Chondrocyte (in vitro differentiated cells): ENCODE measurements around the gene TBC1D16. TPM values are rescaled to one million over a fixed set of nuclear protein-coding genes. Genes with fewer than 3 reads are reported as not detected.
A peak's percentile ranks its signal among the peaks of the same experiment; 100 is the strongest.

ENCODE experiments used
- DNase-seq: peaks from one replicate; pipeline ENCODE4 v3.0.0; 2021; ENCODE audit warnings: mixed read lengths, low spot score
- H3K27ac Mint-ChIP-seq: one replicate; pipeline ENCODE4 v1.8.0; 2021; ENCODE audit warnings: mild to moderate bottlenecking, moderate library complexity, mixed read lengths; ENCODE audit not compliant: unreplicated experiment
- H3K27me3 Mint-ChIP-seq: 2 replicates; pipeline ENCODE4 v1.8.0; 2021; ENCODE audit warnings: low read depth, mixed read lengths
- H3K36me3 Mint-ChIP-seq: 2 replicates; pipeline ENCODE4 v1.8.0; 2021; ENCODE audit warnings: low read depth, mixed read lengths
- H3K4me1 Mint-ChIP-seq: 2 replicates; pipeline ENCODE4 v1.8.0; 2021; ENCODE audit warnings: low read depth, mild to moderate bottlenecking, mixed read lengths
- H3K4me3 Mint-ChIP-seq: one replicate; pipeline ENCODE4 v1.8.0; 2021; ENCODE audit warnings: mild to moderate bottlenecking, moderate library complexity, mixed read lengths; ENCODE audit not compliant: unreplicated experiment
- H3K9me3 Mint-ChIP-seq: 2 replicates; pipeline ENCODE4 v1.8.0; 2021; ENCODE audit warnings: low read depth, mixed read lengths
- total RNA-seq: library from RNA; stranded (reverse); gene quantifications from 3 replicates; pipeline ENCODE4 v1.2.1, GENCODE V29; 2021
- TF ChIP-seq, protein P1 (sequence below): fragments of 200-600 bp; sonication (generic); IDR thresholded peaks from 2 replicates; pipeline ENCODE4 v1.5.0; 2021; ENCODE audit warnings: antibody characterized with exemption, mild to moderate bottlenecking, moderate library complexity

The TBC1D16 gene
- total RNA-seq, 1 donor from 2014 or later: 51.4 TPM

- no peaks in the 10 kb centered on the region for H3K36me3 Mint-ChIP-seq
- no peaks in the 10 kb centered on the region for H3K9me3 Mint-ChIP-seq
- peak; percentile 79 for DNase-seq
- H3K4me1 Mint-ChIP-seq: peaks cover 12% of the 10 kb centered on the region
- H3K27me3 Mint-ChIP-seq: peaks cover 13% of the 10 kb centered on the region
- TF ChIP-seq, protein P1, sequence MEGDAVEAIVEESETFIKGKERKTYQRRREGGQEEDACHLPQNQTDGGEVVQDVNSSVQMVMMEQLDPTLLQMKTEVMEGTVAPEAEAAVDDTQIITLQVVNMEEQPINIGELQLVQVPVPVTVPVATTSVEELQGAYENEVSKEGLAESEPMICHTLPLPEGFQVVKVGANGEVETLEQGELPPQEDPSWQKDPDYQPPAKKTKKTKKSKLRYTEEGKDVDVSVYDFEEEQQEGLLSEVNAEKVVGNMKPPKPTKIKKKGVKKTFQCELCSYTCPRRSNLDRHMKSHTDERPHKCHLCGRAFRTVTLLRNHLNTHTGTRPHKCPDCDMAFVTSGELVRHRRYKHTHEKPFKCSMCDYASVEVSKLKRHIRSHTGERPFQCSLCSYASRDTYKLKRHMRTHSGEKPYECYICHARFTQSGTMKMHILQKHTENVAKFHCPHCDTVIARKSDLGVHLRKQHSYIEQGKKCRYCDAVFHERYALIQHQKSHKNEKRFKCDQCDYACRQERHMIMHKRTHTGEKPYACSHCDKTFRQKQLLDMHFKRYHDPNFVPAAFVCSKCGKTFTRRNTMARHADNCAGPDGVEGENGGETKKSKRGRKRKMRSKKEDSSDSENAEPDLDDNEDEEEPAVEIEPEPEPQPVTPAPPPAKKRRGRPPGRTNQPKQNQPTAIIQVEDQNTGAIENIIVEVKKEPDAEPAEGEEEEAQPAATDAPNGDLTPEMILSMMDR: no peak
- H3K4me3 Mint-ChIP-seq: no peak overlapping the region
- H3K27ac Mint-ChIP-seq: no peak overlapping the region
Measured at GRCh38 chr17:79910985-79911361, 124.7 kb downstream of the TBC1D16 start.

DNA sequence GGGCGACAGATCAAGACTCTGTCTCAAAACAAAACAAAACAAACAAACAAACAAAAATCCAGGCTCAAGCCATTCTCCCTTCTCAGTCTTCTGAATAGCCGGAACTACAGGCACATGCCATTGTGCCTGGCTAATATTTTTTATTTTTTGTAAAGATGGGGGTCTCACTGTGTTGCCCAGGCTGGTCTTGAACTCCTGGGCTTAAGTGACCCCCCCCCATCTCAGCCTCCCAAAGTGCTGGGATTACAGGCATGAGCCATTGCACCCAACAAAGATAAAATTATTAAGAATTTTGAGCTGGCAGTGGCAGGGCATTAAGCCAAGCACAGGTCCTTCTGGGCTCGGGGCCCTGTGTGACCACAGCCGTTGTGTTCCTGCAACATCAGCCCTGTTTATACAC, 126.6 kb downstream of the TBC1D16 start:
- Mint-ChIP-seq H3K9me3 (no peaks in the 10 kb centered on the region), H3K27ac (no peak overlapping the region), H3K27me3 (peaks cover 6% of the 10 kb centered on the region), H3K4me1 (peaks cover 6% of the 10 kb centered on the region), H3K4me3 (no peak overlapping the region), H3K36me3 (no peaks in the 10 kb centered on the region)
- no peak for DNase-seq
- TF ChIP-seq, protein P1: no peak

- H3K4me1 Mint-ChIP-seq: peaks cover 6% of the 10 kb centered on the region
- H3K27me3 Mint-ChIP-seq: peaks cover 6% of the 10 kb centered on the region
- peak; percentile 64 for DNase-seq
- no peak overlapping the region for H3K4me3 Mint-ChIP-seq
- no peak overlapping the region for H3K27ac Mint-ChIP-seq
- TF ChIP-seq, protein P1: no peak
- no peaks in the 10 kb centered on the region for H3K9me3 Mint-ChIP-seq
- H3K36me3 Mint-ChIP-seq: no peaks in the 10 kb centered on the region
Measured at GRCh38 chr17:79907850-79908249, 127.8 kb downstream of the TBC1D16 start.

DNA sequence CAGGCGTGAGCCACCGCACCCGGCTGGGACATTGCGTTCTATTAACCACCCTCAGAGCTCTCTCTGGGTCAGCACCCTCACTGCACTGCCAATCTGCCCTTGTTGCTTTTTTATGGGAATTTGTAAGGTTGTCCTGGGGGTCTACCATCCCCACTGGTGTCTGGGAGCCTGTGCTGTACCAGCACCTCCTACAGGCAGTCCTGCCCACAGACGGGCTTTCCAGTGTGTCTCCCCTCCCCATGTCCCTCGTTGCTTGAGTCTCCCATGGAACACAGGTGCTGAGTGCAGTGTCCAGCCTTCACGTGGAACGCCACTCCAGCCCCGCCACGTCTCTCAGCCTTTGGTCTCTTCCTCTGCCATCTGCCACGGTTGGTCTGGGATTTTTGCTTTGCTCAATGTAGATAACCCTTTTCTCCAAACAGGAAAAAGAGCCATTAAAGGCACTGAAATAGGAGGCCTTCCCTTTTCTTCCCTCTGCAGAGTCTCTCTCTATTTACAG, 128.4 kb downstream of the TBC1D16 start:
- no peak overlapping the region for H3K4me3 Mint-ChIP-seq
- peak; percentile 49 for DNase-seq
- H3K27me3 Mint-ChIP-seq: peaks cover 9% of the 10 kb centered on the region
- H3K4me1 Mint-ChIP-seq: peaks cover 6% of the 10 kb centered on the region
- H3K36me3 Mint-ChIP-seq: no peaks in the 10 kb centered on the region
- no peaks in the 10 kb centered on the region for H3K9me3 Mint-ChIP-seq
- TF ChIP-seq, protein P1: no peak
- H3K27ac Mint-ChIP-seq: no peak overlapping the region

DNA sequence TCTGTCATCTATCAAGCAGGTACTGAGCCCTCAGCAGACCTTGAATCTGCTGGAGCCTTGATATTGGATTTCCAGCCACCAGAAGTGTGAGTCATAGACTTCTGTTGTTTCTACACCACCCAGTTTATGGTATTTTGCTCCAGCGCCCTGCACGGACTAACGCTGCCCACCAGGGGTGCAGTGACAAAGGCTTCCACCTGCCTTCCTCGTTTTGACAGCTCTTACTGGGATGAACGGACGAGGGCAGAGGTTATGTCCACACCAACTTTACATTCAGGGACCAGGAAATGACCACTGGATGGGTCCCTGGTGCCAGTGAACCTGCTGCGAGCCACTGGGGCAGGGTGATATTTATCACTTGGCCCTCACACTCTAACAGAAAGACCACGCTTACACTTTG, 129.8 kb downstream of the TBC1D16 start:
- TF ChIP-seq, protein P1: peak; percentile 46
- no peaks in the 10 kb centered on the region for H3K36me3 Mint-ChIP-seq
- peak; percentile 38 for DNase-seq
- peaks cover 6% of the 10 kb centered on the region for H3K4me1 Mint-ChIP-seq
- peaks cover 20% of the 10 kb centered on the region for H3K27me3 Mint-ChIP-seq
- H3K27ac Mint-ChIP-seq: no peak overlapping the region
- H3K4me3 Mint-ChIP-seq: no peak overlapping the region
- H3K9me3 Mint-ChIP-seq: no peaks in the 10 kb centered on the region
